AG09309 (cell line): ENCODE results near the gene LILRA5.
A peak's percentile ranks its signal among the peaks of the same experiment; 100 is the strongest.
"Not testable (repeated sequence)": the region's sequence is repeated elsewhere in the genome, so short reads cannot be mapped to it uniquely, and the experiment has no call there.

Experiments used
- DNase-seq: peaks from one replicate; pipeline ENCODE4 v3.0.0-alpha.2; 2010; ENCODE audit warnings: low read depth
- H3K4me3 ChIP-seq: 2 replicates; pipeline ENCODE4 v1.5.1; 2011; ENCODE audit warnings: mild to moderate bottlenecking, low read depth, low read length, moderate library complexity; ENCODE audit not compliant: control insufficient read depth
- CTCF ChIP-seq: IDR thresholded peaks from 2 replicates; pipeline ENCODE4 v1.5.1; 2011; ENCODE audit warnings: mild to moderate bottlenecking, low read depth, low read length, inconsistent platforms; ENCODE audit not compliant: insufficient read depth, control insufficient read depth; ENCODE audit errors: missing control alignments

Gene LILRA5

GRCh38 chr19:54287456-54287855, 25.5 kb downstream of the LILRA5 start:
- peak; percentile 11 for DNase-seq
- H3K4me3 ChIP-seq = no peak overlapping the region
- no peak for TF ChIP-seq CTCF

- DNase-seq, H3K4me3 ChIP-seq: not testable (repeated sequence)
Measured at GRCh38 chr19:54286283-54286682, 26.7 kb downstream of the LILRA5 start.

GRCh38 chr19:54285427-54286056, 27.4 kb downstream of the LILRA5 start:
- not testable (repeated sequence) for DNase-seq, H3K4me3 ChIP-seq

- no peak overlapping the region for H3K4me3 ChIP-seq
- TF ChIP-seq CTCF = no peak
- DNase-seq = no peak
Measured at GRCh38 chr19:54282686-54283470, 30.1 kb downstream of the LILRA5 start.

GRCh38 chr19:54281729-54282075, 31.3 kb downstream of the LILRA5 start:
- not testable (repeated sequence) for H3K4me3 ChIP-seq, DNase-seq

- no peak for DNase-seq
- no peak within 1 kb of the TSS for H3K4me3 ChIP-seq
- no peak for TF ChIP-seq CTCF
Measured at GRCh38 chr19:54281007-54281728, 31.8 kb downstream of the LILRA5 start, which contains the start of gene LILRB2. Gene LILRB2, minus strand, starts transcription at chr19:54281110. Its CDS starts 614 bp downstream, at chr19:54280496.

GRCh38 chr19:54280441-54280840, 32.5 kb downstream of the LILRA5 start:
- not testable (repeated sequence) for H3K4me3 ChIP-seq, DNase-seq

GRCh38 chr19:54280025-54280424, 32.9 kb downstream of the LILRA5 start:
- DNase-seq, H3K4me3 ChIP-seq: not testable (repeated sequence)

GRCh38 chr19:54279406-54279962, 33.5 kb downstream of the LILRA5 start:
- DNase-seq = no peak
- TF ChIP-seq CTCF = no peak
- H3K4me3 ChIP-seq = no peak overlapping the region

GRCh38 chr19:54278571-54279195, 34.3 kb downstream of the LILRA5 start:
- not testable (repeated sequence) for DNase-seq, H3K4me3 ChIP-seq

- not testable (repeated sequence) for DNase-seq, H3K4me3 ChIP-seq
Measured at GRCh38 chr19:54278056-54278455, 34.9 kb downstream of the LILRA5 start.

GRCh38 chr19:54277111-54277615, 35.8 kb downstream of the LILRA5 start:
- not testable (repeated sequence) for H3K4me3 ChIP-seq, DNase-seq
